Measurements from ENCODE around the gene DUSP10.

Gene DUSP10

DNA sequence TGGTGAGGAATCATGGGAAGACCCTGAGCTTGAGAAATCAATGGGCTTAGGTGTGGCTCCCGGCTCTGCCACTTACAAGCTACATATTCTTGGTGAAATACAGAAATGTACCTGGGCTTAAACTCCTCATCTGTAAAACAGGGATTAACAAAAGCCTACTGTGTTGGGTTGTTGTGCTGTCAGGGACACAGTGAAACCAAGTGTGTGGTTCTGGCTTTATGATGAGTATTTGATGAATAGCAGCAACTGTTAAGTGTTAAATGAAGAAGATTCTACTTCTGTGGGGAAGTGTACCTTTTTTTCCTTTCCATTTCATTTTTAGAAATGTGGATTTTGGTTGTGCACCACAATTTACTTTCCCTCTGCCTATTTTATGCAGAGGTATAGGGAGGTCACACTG, 41.1 kb upstream of the DUSP10 start:
- Histone ChIP-seq H3K9me3 (no peaks in the 10 kb centered on the region), H3K36me3 (no peaks in the 10 kb centered on the region), H3K4me1 (ENCODE audit: control insufficient read depth in 1 of 2, insufficient read depth in 1 of 2, low read depth in 1 of 2, low read length in 1 of 2) (no peaks in the 10 kb centered on the region), H3K4me3 (ENCODE audit: low read depth in 1 of 2, low read length in 1 of 2) (no peak overlapping the region), H3K27me3 (peaks cover 6% of the 10 kb centered on the region), H3K27ac (no peak overlapping the region)
- TF ChIP-seq, protein P1, sequence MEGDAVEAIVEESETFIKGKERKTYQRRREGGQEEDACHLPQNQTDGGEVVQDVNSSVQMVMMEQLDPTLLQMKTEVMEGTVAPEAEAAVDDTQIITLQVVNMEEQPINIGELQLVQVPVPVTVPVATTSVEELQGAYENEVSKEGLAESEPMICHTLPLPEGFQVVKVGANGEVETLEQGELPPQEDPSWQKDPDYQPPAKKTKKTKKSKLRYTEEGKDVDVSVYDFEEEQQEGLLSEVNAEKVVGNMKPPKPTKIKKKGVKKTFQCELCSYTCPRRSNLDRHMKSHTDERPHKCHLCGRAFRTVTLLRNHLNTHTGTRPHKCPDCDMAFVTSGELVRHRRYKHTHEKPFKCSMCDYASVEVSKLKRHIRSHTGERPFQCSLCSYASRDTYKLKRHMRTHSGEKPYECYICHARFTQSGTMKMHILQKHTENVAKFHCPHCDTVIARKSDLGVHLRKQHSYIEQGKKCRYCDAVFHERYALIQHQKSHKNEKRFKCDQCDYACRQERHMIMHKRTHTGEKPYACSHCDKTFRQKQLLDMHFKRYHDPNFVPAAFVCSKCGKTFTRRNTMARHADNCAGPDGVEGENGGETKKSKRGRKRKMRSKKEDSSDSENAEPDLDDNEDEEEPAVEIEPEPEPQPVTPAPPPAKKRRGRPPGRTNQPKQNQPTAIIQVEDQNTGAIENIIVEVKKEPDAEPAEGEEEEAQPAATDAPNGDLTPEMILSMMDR (IDR thresholded peaks at IDR 0.05), result no peak

- H3K36me3 ChIP-seq, result no peaks in the 10 kb centered on the region
- H3K4me3 ChIP-seq (ENCODE audit: low read depth in 1 of 2, low read length in 1 of 2), result no peak overlapping the region
- no peaks in the 10 kb centered on the region for H3K4me1 ChIP-seq (ENCODE audit: control insufficient read depth in 1 of 2, insufficient read depth in 1 of 2, low read depth in 1 of 2, low read length in 1 of 2)
- H3K27ac ChIP-seq, result no peak overlapping the region
- peaks cover 10% of the 10 kb centered on the region for H3K27me3 ChIP-seq
- no peaks in the 10 kb centered on the region for H3K9me3 ChIP-seq
- TF ChIP-seq, protein P1 (IDR thresholded peaks at IDR 0.05), result no peak
These were observed 40.6 kb upstream of the DUSP10 start for GRCh38 chr1:221782477-221782876.

- Histone ChIP-seq H3K36me3 (no peaks in the 10 kb centered on the region), H3K4me3 (ENCODE audit: low read depth in 1 of 2, low read length in 1 of 2) (no peak overlapping the region), H3K4me1 (ENCODE audit: control insufficient read depth in 1 of 2, insufficient read depth in 1 of 2, low read depth in 1 of 2, low read length in 1 of 2) (no peaks in the 10 kb centered on the region), H3K9me3 (no peaks in the 10 kb centered on the region), H3K27me3 (peaks cover 23% of the 10 kb centered on the region), H3K27ac (no peak overlapping the region)
- TF ChIP-seq, protein P1 (IDR thresholded peaks at IDR 0.05), result no peak
These were observed 39.3 kb upstream of the DUSP10 start for GRCh38 chr1:221781102-221781755.

- H3K36me3 ChIP-seq, result no peaks in the 10 kb centered on the region
- H3K27ac ChIP-seq, result no peak overlapping the region
- H3K4me3 ChIP-seq (ENCODE audit: low read depth in 1 of 2, low read length in 1 of 2), result no peak overlapping the region
- TF ChIP-seq, protein P1 (IDR thresholded peaks at IDR 0.05), result no peak
- no peaks in the 10 kb centered on the region for H3K9me3 ChIP-seq
- peaks cover 33% of the 10 kb centered on the region for H3K27me3 ChIP-seq
- H3K4me1 ChIP-seq (ENCODE audit: control insufficient read depth in 1 of 2, insufficient read depth in 1 of 2, low read depth in 1 of 2, low read length in 1 of 2), result no peaks in the 10 kb centered on the region
These were observed 38.3 kb upstream of the DUSP10 start for GRCh38 chr1:221780175-221780574.

DNA sequence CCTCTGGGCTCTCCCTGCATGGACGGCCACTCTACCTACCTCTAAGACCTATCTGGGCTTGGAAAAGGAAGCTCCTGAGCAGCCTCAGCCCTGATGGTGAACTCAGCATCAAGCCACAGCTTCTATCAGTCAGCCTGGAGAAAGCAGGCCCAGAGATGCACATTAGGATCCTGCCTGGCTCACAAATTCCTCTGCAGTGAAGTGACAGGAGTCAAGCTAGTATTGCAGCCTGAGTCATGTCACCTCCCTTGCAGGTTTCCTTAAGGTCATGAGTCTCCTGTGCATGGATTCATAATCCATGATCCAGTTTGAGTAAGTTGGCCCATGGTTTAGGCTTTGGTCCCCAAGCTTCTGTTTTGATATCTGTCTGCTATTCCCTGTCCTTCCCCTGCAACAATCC, 37.9 kb upstream of the DUSP10 start:
- no peak overlapping the region for H3K27ac ChIP-seq
- no peaks in the 10 kb centered on the region for H3K4me1 ChIP-seq (ENCODE audit: control insufficient read depth in 1 of 2, insufficient read depth in 1 of 2, low read depth in 1 of 2, low read length in 1 of 2)
- TF ChIP-seq, protein P1 (IDR thresholded peaks at IDR 0.05), result no peak

More for the DNA sequence above, 37.9 kb upstream of the DUSP10 start:
- Histone ChIP-seq H3K36me3 (no peaks in the 10 kb centered on the region), H3K27me3 (peaks cover 33% of the 10 kb centered on the region), H3K4me3 (ENCODE audit: low read depth in 1 of 2, low read length in 1 of 2) (no peak overlapping the region), H3K9me3 (no peaks in the 10 kb centered on the region)
